Putamen (tissue), 1 donor: ENCODE data around the gene LDLRAD4.

Experiments used
- DNase-seq: peaks from one replicate; pipeline ENCODE4 v3.0.0-alpha.2; 2016; ENCODE audit warnings: low spot score

Gene LDLRAD4

DNA sequence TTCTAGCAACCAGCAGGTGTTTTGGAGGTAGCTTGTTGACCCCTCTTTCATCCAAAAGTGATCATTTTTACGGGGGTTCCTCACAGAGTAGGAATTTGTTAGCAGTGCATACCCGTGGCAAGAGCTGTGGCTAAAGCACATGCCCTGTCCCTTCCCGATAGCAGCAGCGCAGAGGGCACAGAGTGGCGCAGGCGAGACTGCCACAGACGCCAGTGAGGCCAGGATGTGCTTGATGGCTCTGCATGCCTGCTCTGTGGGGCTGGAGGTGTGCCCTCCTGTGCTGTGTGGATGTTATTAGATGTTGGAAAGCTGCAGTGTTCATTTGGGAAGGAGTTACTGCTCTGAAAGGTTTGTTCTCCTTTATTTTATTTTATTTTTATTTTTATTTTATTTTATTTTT, 354.2 kb downstream of the LDLRAD4 start:
- no peak for DNase-seq

- DNase-seq, result no peak
These were observed 355.2 kb downstream of the LDLRAD4 start for GRCh38 chr18:13573750-13574149.

- no peak for DNase-seq
These were observed 355.8 kb downstream of the LDLRAD4 start for GRCh38 chr18:13574355-13574754.

GRCh38 chr18:13574761-13575160, 356.2 kb downstream of the LDLRAD4 start:
- DNase-seq, result no peak

DNA sequence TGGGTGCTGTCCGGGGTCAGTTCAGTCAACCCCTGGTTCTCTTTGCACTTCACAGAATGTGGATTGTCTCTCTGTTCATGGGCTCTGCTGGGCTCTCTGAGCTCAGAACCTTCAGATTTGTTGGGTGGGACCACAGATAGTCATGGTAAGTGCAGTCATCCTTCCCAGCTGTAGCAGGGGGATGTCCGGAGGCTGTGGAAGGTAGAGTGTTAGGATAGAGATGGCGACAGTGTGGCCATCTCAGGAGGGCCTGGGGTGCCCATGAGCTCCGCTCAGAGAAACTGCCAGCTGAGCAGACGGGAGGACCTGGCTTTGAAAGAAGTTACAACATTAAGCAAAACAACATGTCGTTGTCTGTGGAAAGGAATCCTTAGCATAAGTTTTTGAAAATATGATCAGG, 358.0 kb downstream of the LDLRAD4 start:
- no peak for DNase-seq

DNA sequence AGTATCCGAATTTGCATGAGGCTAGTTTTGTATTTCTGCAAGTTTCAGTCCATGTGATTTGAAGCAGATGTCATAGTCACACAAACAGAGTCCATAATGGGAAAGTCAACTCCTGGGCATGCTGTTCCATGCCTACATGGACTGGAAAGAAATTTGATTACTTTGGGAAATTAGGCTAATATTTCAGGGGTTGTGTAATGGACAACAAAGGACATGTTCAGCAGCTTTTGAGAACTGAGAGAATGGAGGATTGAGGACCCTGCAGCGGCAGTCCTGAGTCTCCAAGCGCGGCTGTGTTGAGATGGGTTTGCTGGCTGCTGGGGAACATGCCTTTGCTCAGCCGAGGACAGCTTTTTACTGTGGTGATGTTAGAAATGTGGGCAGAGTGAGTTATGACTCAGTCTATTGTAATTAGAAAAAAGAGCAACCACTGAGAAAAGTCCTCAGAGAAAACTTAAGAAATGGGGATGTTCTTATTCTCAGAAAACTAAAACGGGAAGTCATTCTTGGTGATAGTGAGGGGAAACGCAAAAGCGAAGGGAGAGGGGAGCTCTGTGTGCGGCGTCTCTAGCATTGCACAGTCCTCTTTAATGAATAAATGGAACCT, 358.6 kb downstream of the LDLRAD4 start:
- peak; percentile 67 for DNase-seq

DNA sequence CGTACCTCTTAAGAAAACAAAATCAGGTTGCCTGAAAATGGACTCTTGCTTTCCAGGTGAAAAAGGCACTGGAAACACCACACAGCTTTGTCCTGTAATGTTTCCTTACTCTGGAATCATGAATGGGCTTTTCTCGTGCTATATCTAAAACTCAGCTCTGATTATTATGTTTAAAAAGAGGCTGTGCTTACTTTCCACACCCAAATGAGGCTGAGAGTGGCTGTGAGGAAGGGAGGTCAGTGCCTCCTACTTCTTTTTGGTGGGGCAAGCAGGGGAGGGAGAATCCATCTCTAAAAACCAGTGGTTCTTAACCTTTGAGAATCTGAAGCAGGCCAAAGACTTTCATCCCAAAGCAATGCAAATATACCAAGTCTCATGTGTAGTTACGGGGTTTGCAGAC, 359.2 kb downstream of the LDLRAD4 start:
- no peak for DNase-seq

- DNase-seq, result no peak
These were observed 359.8 kb downstream of the LDLRAD4 start for GRCh38 chr18:13578400-13578799.

DNA sequence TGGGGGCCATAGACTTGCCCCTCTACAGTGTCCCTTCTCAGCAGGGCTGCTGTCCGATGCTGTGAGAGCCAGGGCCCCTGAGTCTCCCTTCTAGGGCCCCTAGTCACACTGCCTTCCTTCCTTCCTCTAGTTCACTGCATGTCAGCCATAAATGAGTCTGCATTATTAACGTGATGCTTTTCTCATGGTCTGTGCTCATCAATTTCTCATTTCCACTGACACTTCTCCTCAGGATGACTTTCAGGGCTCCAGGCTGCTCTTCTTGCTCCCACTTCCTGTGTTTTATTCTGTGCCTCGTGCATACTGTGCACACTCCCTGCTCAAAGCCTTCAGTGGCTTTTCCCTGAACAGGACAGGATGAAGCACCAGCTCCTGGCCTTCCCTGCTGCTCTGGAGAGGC, 361.3 kb downstream of the LDLRAD4 start:
- no peak for DNase-seq

DNA sequence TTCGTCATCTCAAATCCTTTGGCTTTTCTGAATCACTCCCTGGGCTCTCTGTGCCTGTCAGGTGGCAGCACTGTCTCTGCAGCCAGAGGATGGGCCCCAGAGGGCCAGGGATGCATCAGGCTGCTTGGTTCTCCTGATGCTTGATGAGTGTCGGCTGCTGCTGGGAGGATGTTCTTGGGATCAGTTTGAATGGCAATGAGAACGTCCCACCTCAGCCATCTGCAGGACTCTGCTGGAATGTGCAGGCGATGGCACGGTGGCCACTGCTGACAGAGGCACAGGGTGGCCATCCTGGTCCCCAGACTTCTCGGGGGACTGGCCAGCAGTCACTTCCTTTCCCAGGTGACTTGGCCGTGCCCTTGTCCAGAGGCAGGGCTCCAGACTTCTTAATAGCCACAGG, 361.8 kb downstream of the LDLRAD4 start:
- no peak for DNase-seq

- DNase-seq, result no peak
These were observed 362.4 kb downstream of the LDLRAD4 start for GRCh38 chr18:13580991-13581390.

- no peak for DNase-seq
These were observed 363.1 kb downstream of the LDLRAD4 start for GRCh38 chr18:13581496-13582177.

DNA sequence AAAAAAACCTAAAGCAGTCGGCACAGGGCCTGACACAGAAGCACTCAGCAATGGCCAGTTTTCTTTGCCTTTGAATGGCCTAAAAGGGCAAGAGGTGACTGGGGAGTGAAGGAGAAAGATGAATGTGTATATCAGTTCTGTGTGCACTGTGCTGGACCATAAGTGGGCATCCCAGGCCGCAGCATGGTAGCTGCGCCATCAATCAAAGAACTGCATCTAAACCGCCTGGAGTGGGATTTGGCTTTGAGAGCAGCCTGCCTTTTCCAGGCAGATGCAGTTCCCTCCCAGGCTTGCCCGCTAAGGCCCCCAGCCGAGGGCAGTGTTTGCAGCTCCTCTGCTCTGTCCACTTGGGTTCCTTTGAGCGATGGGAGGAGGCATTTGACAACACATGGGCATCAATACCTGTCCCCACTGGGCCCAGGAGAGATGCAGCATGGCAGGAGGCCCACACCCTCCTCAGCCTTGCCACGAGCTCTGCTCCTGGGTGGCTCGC, 363.7 kb downstream of the LDLRAD4 start:
- no peak for DNase-seq

DNA sequence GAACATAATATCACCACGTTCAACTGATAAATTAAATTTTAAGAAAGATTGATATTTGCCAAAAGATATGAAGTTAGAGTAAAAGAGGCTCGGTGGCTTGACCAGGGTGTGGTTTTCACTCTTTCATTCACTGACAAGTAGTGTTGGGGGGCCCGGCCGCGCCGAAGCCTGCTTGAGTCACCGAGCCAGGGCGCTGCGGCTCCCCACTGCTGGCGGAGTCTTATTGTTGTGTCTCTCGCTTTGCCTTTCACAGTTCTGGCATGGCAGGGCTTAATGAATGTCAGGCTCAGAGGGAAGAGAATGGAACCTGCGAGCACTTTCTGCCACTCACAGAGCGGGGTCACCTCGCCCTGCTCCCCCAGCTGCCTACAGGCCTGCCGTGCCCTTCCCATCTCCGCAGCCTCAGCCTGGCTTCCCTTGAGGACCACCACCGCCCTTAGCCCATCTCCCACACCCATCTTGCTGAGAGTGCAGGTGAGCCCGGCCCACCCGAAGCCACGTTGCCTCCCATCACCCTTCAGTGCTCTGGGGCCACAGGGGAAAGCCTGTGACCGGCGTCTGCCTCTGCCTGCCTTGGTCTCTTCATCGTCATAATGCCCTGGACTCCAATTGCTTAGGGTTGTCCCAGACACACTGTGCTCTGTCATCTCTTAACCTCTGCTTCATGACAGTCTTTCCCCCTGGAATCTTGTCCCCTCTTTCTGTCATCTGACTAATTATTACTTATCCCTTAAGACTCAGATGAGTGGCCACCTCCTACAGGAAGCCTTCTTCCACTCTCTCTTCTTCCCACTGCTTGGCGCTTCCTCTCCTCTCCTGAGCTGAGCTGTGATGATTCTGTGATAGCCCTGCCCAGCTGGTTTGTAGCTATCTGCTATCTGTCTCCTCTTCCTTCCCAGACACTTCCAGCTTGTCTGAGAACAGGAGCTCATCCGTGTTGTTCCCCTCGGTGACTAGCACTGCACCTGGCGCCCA, 365.3 kb downstream of the LDLRAD4 start:
- no peak for DNase-seq

DNA sequence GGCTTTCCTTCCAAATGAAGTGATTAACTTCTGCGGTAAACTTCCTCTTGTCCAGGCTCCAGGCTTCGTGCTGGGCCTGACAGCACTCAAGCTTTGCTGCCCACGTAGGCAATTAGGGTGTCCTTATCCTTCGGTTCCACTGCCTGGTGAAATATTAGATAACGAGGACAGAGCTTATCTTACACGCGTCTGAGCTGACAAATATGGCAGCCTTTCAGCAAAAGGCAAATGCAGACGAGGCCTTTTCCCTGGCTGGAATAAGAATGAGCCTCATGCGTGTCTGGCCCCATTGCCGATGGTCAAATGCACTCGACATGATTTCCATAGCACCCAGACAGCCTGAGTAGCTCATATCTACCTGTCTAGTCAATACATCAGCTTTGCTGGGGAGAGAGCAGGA, 366.3 kb downstream of the LDLRAD4 start:
- DNase-seq, result no peak

- DNase-seq, result no peak
These were observed 367.0 kb downstream of the LDLRAD4 start for GRCh38 chr18:13585379-13586153.

GRCh38 chr18:13587001-13587400, 368.4 kb downstream of the LDLRAD4 start:
- DNase-seq, result no peak

GRCh38 chr18:13587477-13587876, 368.9 kb downstream of the LDLRAD4 start:
- no peak for DNase-seq

DNA sequence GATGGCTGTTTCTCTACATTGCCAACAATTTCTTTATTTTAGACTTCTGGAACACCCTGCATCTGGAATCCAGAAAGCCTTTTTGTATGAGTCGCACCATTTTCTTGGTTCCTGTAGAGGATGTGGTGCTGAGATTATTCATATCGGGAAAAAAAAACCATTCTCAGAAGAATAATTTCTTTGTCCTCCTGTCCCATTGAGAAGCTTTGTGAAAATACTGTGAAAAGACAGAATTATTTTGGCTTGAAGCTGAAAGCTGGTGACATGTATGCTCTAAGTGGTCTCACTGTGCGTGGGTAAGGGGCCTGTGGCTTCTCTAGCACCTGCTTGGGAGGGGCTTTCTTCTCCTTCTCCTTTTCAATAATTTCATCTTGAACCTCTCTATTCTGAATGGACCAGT, 369.4 kb downstream of the LDLRAD4 start:
- DNase-seq, result no peak

GRCh38 chr18:13589316-13589715, 370.8 kb downstream of the LDLRAD4 start:
- DNase-seq, result no peak

- DNase-seq, result no peak
These were observed 371.4 kb downstream of the LDLRAD4 start for GRCh38 chr18:13589943-13590342.

DNA sequence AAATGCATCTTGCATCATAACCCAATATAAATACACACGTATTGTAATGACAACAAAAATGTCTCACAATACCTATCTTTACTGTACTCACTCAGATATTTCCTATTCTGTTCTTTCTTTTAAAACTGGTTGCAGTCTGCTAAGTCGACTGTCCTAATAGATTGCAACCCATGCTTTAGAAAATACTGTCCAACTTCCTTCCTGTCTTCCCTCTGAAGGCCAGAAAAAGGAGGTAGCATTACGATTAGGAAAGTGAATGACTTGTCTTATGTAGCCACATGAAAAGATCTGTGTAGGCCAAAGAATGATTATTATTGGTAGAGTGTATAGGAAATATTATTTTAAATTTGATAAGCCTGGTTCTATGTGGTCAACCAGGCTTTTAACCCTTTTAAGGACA, 373.7 kb downstream of the LDLRAD4 start:
- no peak for DNase-seq
